ENCODE measurements around the gene FOXN3. TPM values are rescaled to one million over a fixed set of nuclear protein-coding genes. Genes with fewer than 3 reads are reported as not detected.

The FOXN3 gene
- total RNA-seq: 41.8 and 44.7 TPM in 2 replicates
- 16.7 and 16.9 TPM in 2 replicates for polyA plus RNA-seq
- polyA plus RNA-seq (2011; cell fraction: cytosol; rRNA removed): 18.5 and 19.6 TPM in 2 replicates
- polyA plus RNA-seq (2011; cell fraction: nucleus; rRNA removed): 19.9 and 23.8 TPM in 2 replicates
- polyA plus RNA-seq (2012): 26.9 and 29.9 TPM in 2 replicates
- polyA minus RNA-seq: 67.6 and 73.4 TPM in 2 replicates
- 9.5 TPM for polyA minus RNA-seq (2011; cell fraction: cytosol; rRNA and poly(A)+ RNA removed)
- polyA minus RNA-seq (2011; cell fraction: nucleus; rRNA and poly(A)+ RNA removed): 82.7 and 114 TPM in 2 replicates
- percentile 76 among the genes with signal in this experiment for Bru-seq, nascent RNA
- percentile 71 among the genes with signal in this experiment for BruChase-seq, experiment 1, labeled RNA remaining after a 6-hour chase
- BruChase-seq, experiment 2, labeled RNA remaining after a 2-hour chase: percentile 66 among the genes with signal in this experiment
- long read RNA-seq, transcript FOXN3-214 (6 exons, 2,692 nt): major isoform, 7 of 53 reads
- long read RNA-seq, partial matches to known transcripts: 0 of 53 reads
- long read RNA-seq, other reads (novel, unspliced or antisense): 44 of 53 reads

- H3K36me3 ChIP-seq (ENCODE audit: control insufficient read depth in 2 of 2, extremely low read depth in 1 of 2, insufficient read depth in 2 of 2, low read length in 2 of 2): peaks cover 0 to 2% of the 10 kb centered on the region in 2 experiments
- H3K9me1 ChIP-seq (replicated peaks; ENCODE audit: control insufficient read depth, extremely low read depth, insufficient read depth, low read length): no peaks in the 10 kb centered on the region
- no peaks in the 10 kb centered on the region for H3K9me3 ChIP-seq (replicated peaks; ENCODE audit: control insufficient read depth, insufficient read depth, low read length)
- no peaks in the 10 kb centered on the region for H3K27me3 ChIP-seq (ENCODE audit: control insufficient read depth in 2 of 2, insufficient read depth in 2 of 2, low read length in 2 of 2)
- H3K27ac ChIP-seq (ENCODE audit: insufficient read depth, low read depth, low read length): peak within 1 kb of the TSS; percentile 65
- intact Hi-C loops (cut with micrococcal nuclease): loop anchor here (1.0 to 5.0 kb wide), 8 partner anchors 65 to 538 kb away; partner anchors contain the start of genes EFCAB11 and TDP1
- H3K4me1 ChIP-seq (ENCODE audit: control insufficient read depth, extremely low read depth, insufficient read depth, low read length): peaks cover 6% of the 10 kb centered on the region
- no peaks in the 10 kb centered on the region for H4K20me1 ChIP-seq (replicated peaks; ENCODE audit: control insufficient read depth, extremely low read depth, insufficient read depth, low read length)
- H3K9ac ChIP-seq (replicated peaks; ENCODE audit: extremely low read depth, insufficient read depth, low read length): peak within 1 kb of the TSS; percentile 79
- peak within 1 kb of the TSS; percentile 93 for H3K4me2 ChIP-seq (ENCODE audit: insufficient read depth, low read length)
- H3K79me2 ChIP-seq (ENCODE audit: control insufficient read depth, insufficient read depth, low read length): no peaks in the 10 kb centered on the region
- peak; percentile 67 for TF ChIP-seq MAX (IDR thresholded peaks at IDR 0.05; ENCODE audit: insufficient read depth, insufficient read length)
- no peak for TF ChIP-seq CTCF (IDR thresholded peaks at IDR 0.05; ENCODE audit: extremely low read depth in 1 of 2, insufficient read depth in 1 of 2, low read depth in 1 of 2, low read length in 2 of 2)
- peak; percentile 33 for TF ChIP-seq MYC (IDR thresholded peaks at IDR 0.05; ENCODE audit: low read depth, low read length)
- DNase-seq (ENCODE audit: low read depth, low spot score) (peak; percentile 81), FAIRE-seq (peak; percentile 89)
- dilution Hi-C loops (cut with MboI; ENCODE audit: extremely low pct_ligation_motif_present, low sequenced_read_pairs): no loop called here
- H2AFZ ChIP-seq (ENCODE audit: low read depth, low read length): peak within 1 kb of the TSS; percentile 76
- POLR2A ChIA-PET: no interaction called here
- BruUV-seq (replicated peaks): no TSS peak
- CTCF ChIA-PET: no interaction called here
- peak within 1 kb of the TSS; percentile 55 to 78 (median 68) for H3K4me3 ChIP-seq (replicated peaks in 1 of 3; ENCODE audit: insufficient read depth in 1 of 3, low read depth in 1 of 3, low read length in 3 of 3)
Observed at GRCh38 chr14:89417091-89417464, at the start of gene FOXN3. TSS of gene FOXN3 (minus strand) at chr14:89417233. CDS start at chr14:89412476, 4,757 bp downstream.
